SU-DHL-6 (cell line): Measurements from ENCODE around the gene HCRTR1.

Source experiments
- H2AFZ ChIP-seq: fragments of 200-600 bp; sonication (generic); 2 replicates; pipeline ENCODE4 v1.6.1; 2014; ENCODE audit warnings: low read depth, mild to moderate bottlenecking, moderate library complexity, mixed read lengths, antibody characterized with exemption, low read length; ENCODE audit not compliant: severe bottlenecking
- H3F3A ChIP-seq: fragments of 200-600 bp; shearing (Covaris generic); 2 replicates; pipeline ENCODE4 v1.6.0; 2016; ENCODE audit warnings: antibody characterized with exemption, mild to moderate bottlenecking; ENCODE audit not compliant: insufficient read depth
- H3K27ac ChIP-seq: fragments of 200-600 bp; sonication (generic); 2 replicates; pipeline ENCODE4 v1.5.1; 2016; ENCODE audit warnings: low read depth, mild to moderate bottlenecking, low read length, moderate library complexity, mixed read lengths
- H3K27me3 ChIP-seq: fragments of 200-600 bp; sonication (generic), shearing (Covaris generic); 2 replicates; pipeline ENCODE4 v1.6.0; 2014; ENCODE audit warnings: mild to moderate bottlenecking, low read length
- H3K36me3 ChIP-seq: fragments of 200-600 bp; sonication (generic); 2 replicates; pipeline ENCODE4 v1.6.1; 2014; ENCODE audit warnings: mild to moderate bottlenecking, low read length, mixed read lengths
- H3K4me2 ChIP-seq: fragments of 300-600, 200-600 bp; shearing (Covaris generic), sonication (generic); 2 replicates; pipeline ENCODE4 v1.6.0; 2014; ENCODE audit warnings: low read length, low read depth, mild to moderate bottlenecking; ENCODE audit not compliant: poor library complexity, severe bottlenecking
- H3K4me3 ChIP-seq: fragments of 200-600 bp; sonication (generic); 2 replicates; pipeline ENCODE4 v1.5.1; 2014; ENCODE audit warnings: antibody characterized with exemption, low read length, mild to moderate bottlenecking, mixed read lengths; ENCODE audit not compliant: insufficient read depth, poor library complexity, severe bottlenecking
- H3K79me2 ChIP-seq: fragments of 200-600 bp; sonication (generic); 2 replicates; pipeline ENCODE4 v1.6.1; 2014; ENCODE audit warnings: mild to moderate bottlenecking, low read length, moderate library complexity; ENCODE audit not compliant: insufficient read depth
- H3K9ac ChIP-seq: fragments of 200-600 bp; sonication (generic); 2 replicates; pipeline ENCODE4 v1.7.0; 2014; ENCODE audit warnings: mild to moderate bottlenecking, low read length
- H3K9me2 ChIP-seq: fragments of 200-600 bp; sonication (generic); replicated peaks from 2 replicates; pipeline ENCODE4 v1.6.1; 2014; ENCODE audit warnings: low read length; ENCODE audit not compliant: insufficient read depth
- H3K9me3 ChIP-seq: fragments of 200-600 bp; sonication (generic); 2 replicates; pipeline ENCODE4 v1.6.1; 2014; ENCODE audit warnings: low read length, mixed read lengths; ENCODE audit not compliant: insufficient read depth
- H4K20me1 ChIP-seq: fragments of 200-600 bp; sonication (generic); 2 replicates; pipeline ENCODE4 v1.6.1; 2014; ENCODE audit warnings: low read depth, mild to moderate bottlenecking, antibody characterized with exemption, low read length, moderate library complexity, mixed read lengths
- CTCF ChIP-seq: fragments of 200-600 bp; sonication (generic); IDR thresholded peaks from one replicate; pipeline ENCODE4 v1.5.1; 2017; ENCODE audit warnings: antibody characterized with exemption, mild to moderate bottlenecking, low read length, moderate library complexity; ENCODE audit not compliant: insufficient read depth, poor library complexity, severe bottlenecking
- EZH2phosphoT487 ChIP-seq: fragments of 200-600 bp; sonication (generic), shearing (Covaris generic); conservative IDR thresholded peaks from 2 replicates; pipeline ENCODE4 v1.6.1; 2018; ENCODE audit warnings: mild to moderate bottlenecking, antibody characterized with exemption, low read length, moderate library complexity, mixed read lengths

HCRTR1 gene

GRCh38 chr1:31569596-31570173 lies 47.8 kb upstream of the HCRTR1 start:
- H3K4me2 ChIP-seq = no peak overlapping the region
- H3F3A ChIP-seq = no peaks in the 10 kb centered on the region
- no peaks in the 10 kb centered on the region for H3K9me2 ChIP-seq
- H3K79me2 ChIP-seq = no peaks in the 10 kb centered on the region
- H4K20me1 ChIP-seq = no peaks in the 10 kb centered on the region
- no peaks in the 10 kb centered on the region for H3K36me3 ChIP-seq
- H3K27me3 ChIP-seq = no peaks in the 10 kb centered on the region
- H2AFZ ChIP-seq = no peak overlapping the region
- H3K9ac ChIP-seq = no peak overlapping the region
- TF ChIP-seq CTCF = no peak
- no peak for TF ChIP-seq EZH2phosphoT487
- no peak overlapping the region for H3K27ac ChIP-seq
- H3K4me3 ChIP-seq = no peak overlapping the region
- no peaks in the 10 kb centered on the region for H3K9me3 ChIP-seq

GRCh38 chr1:31570228-31570627 lies 47.3 kb upstream of the HCRTR1 start:
- Histone ChIP-seq H4K20me1 (no peaks in the 10 kb centered on the region), H3F3A (no peaks in the 10 kb centered on the region), H3K27me3 (no peaks in the 10 kb centered on the region), H3K9ac (no peak overlapping the region), H3K9me3 (no peaks in the 10 kb centered on the region), H3K4me3 (no peak overlapping the region), H3K79me2 (no peaks in the 10 kb centered on the region), H3K27ac (no peak overlapping the region), H3K9me2 (no peaks in the 10 kb centered on the region), H2AFZ (no peak overlapping the region), H3K36me3 (no peaks in the 10 kb centered on the region), H3K4me2 (no peak overlapping the region)
- TF ChIP-seq CTCF = no peak
- TF ChIP-seq EZH2phosphoT487 = no peak

GRCh38 chr1:31570906-31571305 lies 46.6 kb upstream of the HCRTR1 start:
- Histone ChIP-seq H3K4me2 (no peak overlapping the region), H3F3A (no peaks in the 10 kb centered on the region), H4K20me1 (no peaks in the 10 kb centered on the region), H3K9me2 (no peaks in the 10 kb centered on the region), H3K9ac (no peak overlapping the region), H3K27ac (no peak overlapping the region), H3K79me2 (no peaks in the 10 kb centered on the region), H3K36me3 (no peaks in the 10 kb centered on the region), H3K9me3 (no peaks in the 10 kb centered on the region), H3K4me3 (no peak overlapping the region), H3K27me3 (no peaks in the 10 kb centered on the region), H2AFZ (no peak overlapping the region)
- no peak for TF ChIP-seq EZH2phosphoT487
- TF ChIP-seq CTCF = no peak
